GM12864 (cell line): ENCODE results near the gene LILRA6.
A peak's percentile ranks its signal among the peaks of the same experiment; 100 is the strongest.

ENCODE experiments used
- DNase-seq: peaks from one replicate; pipeline ENCODE4 v3.0.0-alpha.2; 2011; ENCODE audit warnings: low read depth
- H3K4me3 ChIP-seq: 2 replicates; pipeline ENCODE4 v1.5.1; 2011; ENCODE audit warnings: mild to moderate bottlenecking, low read depth, low read length, control low read depth
- TF ChIP-seq, protein P1 (sequence below): IDR thresholded peaks from 2 replicates; pipeline ENCODE4 v1.5.1; 2011; ENCODE audit warnings: low read depth, mild to moderate bottlenecking, moderate library complexity, low read length, control low read depth, inconsistent platforms; ENCODE audit errors: missing control alignments

The LILRA6 gene

DNA sequence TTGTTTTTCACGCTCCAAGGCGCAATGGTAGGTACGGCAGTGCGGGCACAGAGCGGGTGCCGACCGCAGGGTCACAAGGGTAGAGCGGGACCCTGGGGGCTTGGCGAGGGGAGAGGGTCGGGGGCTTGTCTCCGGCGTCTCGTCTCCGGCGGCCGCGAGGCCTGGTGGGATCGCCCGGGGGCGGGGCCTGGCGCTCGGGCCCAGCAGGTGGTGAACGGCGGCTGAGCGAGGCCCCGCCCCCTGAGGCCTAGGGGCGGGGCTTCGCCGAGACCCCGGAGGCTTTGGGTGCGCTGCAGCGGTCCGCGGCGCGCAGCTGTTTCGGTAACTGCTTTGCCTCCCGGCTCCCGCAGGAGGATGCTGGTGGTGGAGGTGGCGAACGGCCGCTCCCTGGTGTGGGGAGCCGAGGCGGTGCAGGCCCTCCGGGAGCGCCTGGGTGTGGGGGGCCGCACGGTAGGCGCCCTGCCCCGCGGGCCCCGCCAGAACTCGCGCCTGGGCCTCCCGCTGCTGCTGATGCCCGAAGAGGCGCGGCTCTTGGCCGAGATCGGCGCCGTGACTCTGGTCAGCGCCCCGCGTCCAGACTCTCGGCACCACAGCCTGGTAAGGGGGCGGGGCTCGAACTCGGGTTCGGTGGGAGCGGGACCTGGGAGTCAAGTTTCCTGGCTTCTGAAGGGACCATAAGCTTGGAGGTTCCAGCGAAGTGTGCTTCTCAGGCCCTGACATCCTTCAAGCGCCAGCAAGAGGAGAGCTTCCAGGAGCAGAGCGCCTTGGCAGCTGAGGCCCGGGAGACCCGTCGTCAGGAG is 51.4 kb downstream of the LILRA6 start, which contains the start of gene TSEN34:
Gene TSEN34 (plus strand): TSS at position 298 of the 800 bp plus-strand sequence. CDS start 57 bp downstream, at position 355.
- peak within 1 kb of the TSS; percentile 92 for H3K4me3 ChIP-seq
- peak; percentile 56 for DNase-seq
- TF ChIP-seq, protein P1, sequence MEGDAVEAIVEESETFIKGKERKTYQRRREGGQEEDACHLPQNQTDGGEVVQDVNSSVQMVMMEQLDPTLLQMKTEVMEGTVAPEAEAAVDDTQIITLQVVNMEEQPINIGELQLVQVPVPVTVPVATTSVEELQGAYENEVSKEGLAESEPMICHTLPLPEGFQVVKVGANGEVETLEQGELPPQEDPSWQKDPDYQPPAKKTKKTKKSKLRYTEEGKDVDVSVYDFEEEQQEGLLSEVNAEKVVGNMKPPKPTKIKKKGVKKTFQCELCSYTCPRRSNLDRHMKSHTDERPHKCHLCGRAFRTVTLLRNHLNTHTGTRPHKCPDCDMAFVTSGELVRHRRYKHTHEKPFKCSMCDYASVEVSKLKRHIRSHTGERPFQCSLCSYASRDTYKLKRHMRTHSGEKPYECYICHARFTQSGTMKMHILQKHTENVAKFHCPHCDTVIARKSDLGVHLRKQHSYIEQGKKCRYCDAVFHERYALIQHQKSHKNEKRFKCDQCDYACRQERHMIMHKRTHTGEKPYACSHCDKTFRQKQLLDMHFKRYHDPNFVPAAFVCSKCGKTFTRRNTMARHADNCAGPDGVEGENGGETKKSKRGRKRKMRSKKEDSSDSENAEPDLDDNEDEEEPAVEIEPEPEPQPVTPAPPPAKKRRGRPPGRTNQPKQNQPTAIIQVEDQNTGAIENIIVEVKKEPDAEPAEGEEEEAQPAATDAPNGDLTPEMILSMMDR: no peak

DNA sequence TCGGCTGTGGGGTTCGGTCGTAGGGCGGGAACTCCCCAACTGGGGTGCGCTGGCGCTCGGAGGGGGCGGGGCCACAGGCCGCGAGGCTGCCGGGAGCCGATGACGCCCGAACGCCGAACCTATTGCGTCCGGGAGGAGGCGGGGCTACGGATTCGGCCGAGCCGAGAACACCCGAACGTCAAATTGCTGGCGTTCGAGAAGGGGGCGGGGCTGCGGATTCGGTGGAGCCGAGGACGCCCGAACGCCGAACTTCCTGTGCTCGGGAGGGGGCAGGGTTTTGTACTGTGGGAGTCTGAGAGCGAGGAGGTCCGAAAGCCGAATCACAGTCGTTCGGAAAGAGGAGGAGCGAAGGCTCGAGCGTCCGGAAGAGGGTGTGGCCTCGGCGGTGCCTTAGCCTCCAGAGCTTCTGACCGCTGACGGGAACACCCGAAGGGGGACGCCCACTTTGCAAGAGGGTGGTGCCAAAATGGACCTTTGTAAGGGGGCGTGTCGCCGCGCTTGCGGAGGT is 52.0 kb downstream of the LILRA6 start:
- TF ChIP-seq, protein P1: no peak
- DNase-seq: peak; percentile 98
- H3K4me3 ChIP-seq: peak overlapping the region; percentile 92

DNA sequence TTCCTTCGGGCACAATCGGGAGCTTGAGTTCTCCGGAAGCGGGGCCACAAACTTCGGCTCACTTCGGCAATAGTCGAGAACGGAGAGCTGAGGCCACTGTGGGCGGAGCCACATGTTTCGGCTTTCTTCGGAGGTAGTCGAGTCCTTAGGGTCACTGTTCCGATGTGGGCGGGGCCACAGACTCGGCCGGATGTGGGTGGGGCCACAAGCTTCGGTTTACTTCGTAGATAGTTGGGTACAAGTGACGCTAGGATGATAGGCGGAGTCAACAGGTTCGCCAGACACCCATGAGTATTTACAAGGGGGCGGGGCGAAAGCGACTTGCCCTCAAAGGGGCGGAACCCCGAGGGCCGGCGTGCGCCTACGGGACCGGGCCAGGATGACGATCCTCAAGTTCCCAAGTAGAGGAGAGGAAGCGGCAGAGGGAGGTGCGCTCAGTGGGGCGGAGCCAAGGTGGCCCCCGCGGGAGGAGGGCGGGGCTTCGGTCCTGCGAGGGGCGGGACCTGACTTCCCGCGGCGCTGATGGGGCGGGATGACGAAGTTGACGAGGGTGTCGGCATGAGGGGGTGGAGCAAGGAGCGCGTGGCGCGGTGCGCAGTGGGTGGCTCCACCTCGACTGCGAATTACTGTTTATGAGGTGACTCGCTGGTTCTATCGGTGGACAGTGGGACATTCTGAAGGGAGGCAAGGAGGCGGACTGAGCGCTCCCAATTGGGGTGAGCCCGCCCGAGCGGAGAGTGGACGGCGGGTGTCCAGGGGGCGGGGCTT is 52.7 kb downstream of the LILRA6 start:
- peak overlapping the region; percentile 92 for H3K4me3 ChIP-seq
- TF ChIP-seq, protein P1: no peak
- DNase-seq: peak; percentile 100

DNA sequence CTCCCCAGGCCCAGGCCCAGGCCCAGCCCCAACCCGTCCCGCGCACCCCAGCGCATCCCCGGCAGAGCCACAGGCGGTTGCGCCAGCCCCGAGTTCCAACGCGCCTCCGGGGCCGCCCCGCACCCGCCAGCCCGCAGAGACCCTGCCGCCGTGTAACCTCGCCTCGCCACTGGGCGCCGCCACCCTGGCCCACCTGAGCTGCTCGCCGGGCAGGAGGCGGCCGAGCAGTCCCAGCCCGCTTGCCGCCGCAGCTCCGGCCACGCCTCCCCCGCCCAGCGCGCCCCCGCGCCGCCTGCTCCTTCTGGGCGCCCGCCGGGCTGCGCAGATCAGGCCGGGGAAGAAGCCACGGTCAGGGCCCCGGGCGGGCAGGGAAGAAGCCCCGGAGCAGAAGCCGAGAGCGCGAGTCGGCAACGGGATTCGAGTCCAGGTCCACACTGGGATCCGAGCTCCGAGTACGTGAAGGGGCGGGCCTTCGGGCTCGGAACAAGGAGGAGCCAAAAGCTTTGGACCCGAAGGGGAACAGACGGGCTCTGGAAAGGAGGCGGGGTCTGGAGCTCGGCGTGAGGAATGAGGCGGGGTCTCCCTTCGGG is 53.4 kb downstream of the LILRA6 start, which contains the start of gene MBOAT7:
Gene MBOAT7 (minus strand): TSS at position 436 of the 590 bp plus-strand sequence. CDS start 1,072 bp downstream, outside the sequence.
- DNase-seq: no peak
- peak within 1 kb of the TSS; percentile 92 for H3K4me3 ChIP-seq
- TF ChIP-seq, protein P1: peak; percentile 35

DNA sequence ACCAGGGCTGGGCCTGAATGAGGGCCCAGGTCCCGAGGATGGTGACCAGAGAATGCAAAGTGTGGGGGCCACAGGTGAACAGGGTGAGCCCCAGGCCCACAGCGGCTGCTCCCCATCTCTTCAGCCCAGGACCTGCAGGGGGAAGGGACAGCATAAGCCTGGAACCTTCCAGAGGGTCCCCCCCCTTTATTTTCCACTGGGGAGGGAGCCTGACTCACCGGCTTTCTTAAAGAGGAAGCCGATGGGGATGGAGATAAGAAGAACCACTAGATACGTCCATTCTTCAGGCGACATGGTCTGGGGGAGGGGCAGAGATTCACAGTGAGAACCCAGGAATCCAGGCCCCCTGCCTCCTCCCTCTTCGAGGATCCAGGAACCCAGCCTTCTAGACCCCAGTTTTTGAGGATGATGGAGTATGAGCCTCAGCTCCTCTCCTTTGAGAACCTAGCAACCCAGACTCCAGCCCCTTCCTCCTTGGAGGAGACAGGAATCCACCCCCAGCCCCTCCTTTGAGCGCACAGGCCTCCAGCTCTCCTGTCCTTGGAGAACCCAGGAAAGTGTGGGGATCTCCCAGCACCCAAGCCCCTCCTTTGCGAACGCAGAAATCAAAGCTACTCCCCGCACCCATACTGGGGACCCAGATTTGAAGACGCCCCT is 54.2 kb downstream of the LILRA6 start:
- no peak for DNase-seq
- TF ChIP-seq, protein P1: no peak
- H3K4me3 ChIP-seq: peak overlapping the region; percentile 88

DNA sequence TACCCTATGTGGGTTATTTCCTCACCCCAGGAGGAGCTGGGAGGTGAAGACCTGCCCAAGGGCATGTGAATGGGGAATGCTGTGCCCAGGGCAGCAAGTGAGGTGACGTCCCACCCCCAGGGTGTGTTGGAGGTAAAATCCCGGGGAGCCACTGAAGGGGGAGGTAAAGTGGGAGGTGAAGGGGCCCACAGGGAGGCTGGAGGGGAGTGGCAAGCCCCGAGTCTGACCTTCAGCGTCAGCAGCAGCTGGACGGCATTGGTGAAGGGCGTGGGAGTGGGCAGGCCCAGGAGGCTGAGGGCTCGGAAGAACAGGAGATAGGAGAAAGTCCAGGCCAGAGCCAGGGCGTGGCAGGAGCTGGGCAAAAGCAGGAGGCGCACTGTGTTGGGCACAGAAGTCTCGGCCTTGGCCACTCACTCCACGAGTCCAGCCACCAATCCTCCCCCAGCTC is 55.6 kb downstream of the LILRA6 start:
- TF ChIP-seq, protein P1: no peak
- no peak for DNase-seq
- no peak overlapping the region for H3K4me3 ChIP-seq
